GM21786 (cell line): ENCODE results near the gene PAGR1.
A peak's percentile ranks its signal among the peaks of the same experiment; 100 is the strongest.
"Not testable (repeated sequence)": the region's sequence is repeated elsewhere in the genome, so short reads cannot be mapped to it uniquely, and the experiment has no call there.

Experiments
- ATAC-seq: cut with Tn5 transposase; IDR thresholded peaks from one replicate; pipeline ENCODE4 v1.9.1; 2021; ENCODE audit not compliant: unreplicated experiment

The PAGR1 gene

DNA sequence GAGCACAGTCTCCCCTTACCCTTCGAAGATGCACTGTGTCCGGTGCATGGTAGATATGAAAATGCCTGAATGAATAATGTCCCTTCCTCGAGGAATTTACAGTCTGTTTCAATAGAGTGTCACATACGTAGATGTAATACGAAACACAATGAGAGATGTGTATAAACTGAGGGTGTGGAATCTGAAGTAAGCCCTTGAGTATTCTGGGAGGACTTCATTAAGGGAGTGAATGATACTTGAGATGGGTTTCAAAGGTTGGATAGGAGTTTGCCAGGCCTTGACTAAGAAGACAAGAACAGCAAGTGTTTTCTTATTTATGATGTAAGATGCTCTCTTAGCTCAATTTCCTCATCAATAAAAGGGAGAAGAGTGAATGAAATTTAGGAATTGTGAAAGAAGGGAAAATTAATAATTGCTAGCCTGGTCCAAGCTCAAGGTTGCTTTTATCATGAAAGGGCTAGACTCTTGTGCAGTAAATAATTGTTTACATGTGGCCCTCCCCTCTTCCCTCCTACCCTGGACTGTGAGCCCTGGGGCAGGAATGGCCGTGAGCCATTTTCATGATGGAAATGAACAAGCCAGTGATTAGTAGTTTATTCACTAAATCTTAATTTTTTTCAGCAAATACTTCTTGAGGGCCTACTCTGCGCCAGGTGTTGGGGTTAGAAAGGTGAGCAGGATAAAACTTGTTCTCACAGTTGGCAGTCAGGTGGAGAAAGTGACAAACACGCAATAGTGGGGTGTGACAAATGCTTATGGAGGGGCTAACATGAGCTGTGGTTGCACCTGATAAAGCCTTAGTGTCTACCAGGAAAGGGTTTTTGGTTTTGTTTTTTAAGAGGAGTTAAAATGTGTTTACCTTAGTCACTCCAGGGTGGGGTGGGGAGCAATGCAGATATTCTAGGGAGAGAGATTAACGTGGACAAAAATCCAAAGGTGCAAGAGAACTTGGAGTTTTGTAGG is 23.8 kb upstream of the PAGR1 start:
- ATAC-seq: no peak

- not testable (repeated sequence) for ATAC-seq
These were observed 22.8 kb upstream of the PAGR1 start for GRCh38 chr16:29793153-29793552.

DNA sequence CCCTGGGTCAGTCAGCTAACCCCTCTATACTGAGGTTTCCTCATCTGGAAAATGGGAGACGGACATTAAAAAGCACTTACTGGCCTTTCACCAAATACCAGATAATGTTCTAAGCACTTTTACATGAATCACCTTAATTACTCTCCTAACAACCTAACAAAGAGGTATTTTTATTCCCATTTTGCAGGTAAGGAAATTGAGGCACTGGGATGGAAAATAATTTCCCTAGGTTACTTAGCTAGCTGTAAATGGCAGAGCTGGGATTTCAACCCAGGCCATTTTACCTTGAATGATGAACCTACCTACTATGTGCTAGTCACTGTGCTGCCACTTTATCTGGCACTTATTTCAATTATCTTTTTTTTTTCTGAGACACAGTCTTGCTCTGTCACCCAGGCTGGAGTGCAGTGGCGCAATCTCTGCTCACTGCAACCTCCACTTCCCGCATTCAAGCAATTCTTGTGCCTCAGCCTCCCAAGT is 21.7 kb upstream of the PAGR1 start:
- ATAC-seq: no peak

GRCh38 chr16:29802416-29802935 is 13.5 kb upstream of the PAGR1 start:
- ATAC-seq: no peak

GRCh38 chr16:29804020-29804419 is 11.9 kb upstream of the PAGR1 start:
- no peak for ATAC-seq

- ATAC-seq: no peak
These were observed 11.3 kb upstream of the PAGR1 start for GRCh38 chr16:29804455-29805231.

GRCh38 chr16:29805232-29806098 is 10.5 kb upstream of the PAGR1 start:
- peak; percentile 48 for ATAC-seq

DNA sequence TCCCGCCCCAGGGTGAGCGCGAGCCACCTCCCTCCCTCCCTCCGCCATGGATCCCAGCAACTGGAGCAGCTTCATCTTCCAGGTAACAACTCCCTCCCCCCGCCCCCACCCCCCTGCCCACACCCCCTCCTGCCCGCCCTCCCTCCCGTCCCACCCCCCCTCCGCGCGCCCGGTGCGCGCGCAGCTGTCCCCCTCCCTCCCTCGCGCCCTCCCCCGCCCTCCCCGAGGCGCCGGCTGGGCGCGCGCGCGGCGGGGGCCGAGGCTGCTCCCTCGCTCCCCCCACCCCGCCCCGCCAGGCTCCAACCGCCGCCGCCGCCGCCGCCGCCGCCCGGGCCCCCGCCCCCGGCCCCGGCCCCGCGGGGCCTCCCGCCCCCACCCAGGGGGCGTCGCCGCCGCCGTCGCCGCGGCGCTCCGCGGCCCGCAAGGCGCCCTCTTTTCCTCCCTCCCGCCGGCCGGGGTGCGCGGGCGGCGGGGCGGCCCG is 9.8 kb upstream of the PAGR1 start, which contains the start of gene MAZ:
Gene MAZ (plus strand): TSS at position 431 of the 481 bp plus-strand sequence. CDS start 173 bp downstream, outside the sequence.
- ATAC-seq: no peak

GRCh38 chr16:29806641-29807425 is 9.1 kb upstream of the PAGR1 start:
- ATAC-seq: no peak

DNA sequence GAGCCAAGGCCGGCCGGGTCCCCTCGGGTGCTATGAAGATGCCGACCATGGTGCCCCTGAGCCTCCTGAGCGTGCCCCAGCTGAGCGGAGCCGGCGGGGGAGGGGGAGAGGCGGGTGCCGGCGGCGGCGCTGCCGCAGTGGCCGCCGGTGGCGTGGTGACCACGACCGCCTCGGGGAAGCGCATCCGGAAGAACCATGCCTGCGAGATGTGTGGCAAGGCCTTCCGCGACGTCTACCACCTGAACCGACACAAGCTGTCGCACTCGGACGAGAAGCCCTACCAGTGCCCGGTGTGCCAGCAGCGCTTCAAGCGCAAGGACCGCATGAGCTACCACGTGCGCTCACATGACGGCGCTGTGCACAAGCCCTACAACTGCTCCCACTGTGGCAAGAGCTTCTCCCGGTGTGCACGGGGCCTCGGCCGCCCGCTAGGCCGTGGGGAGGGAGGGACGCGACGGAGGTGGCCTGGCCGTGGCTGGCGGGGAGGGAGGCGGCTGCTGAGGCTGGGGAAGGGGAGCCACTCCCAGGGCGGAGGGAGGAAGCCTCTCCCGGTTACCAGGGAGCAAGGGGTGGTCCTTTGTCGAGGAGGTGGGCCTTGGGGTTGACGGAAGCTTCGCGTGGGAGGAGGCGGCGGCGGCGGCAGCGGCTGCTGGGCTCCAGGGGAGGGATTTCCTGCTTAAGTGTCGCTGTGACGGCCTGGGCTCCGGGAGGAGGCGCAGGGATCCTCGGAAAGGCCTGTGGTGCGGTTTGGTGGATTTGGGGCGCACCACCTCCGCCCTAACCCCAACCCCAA is 8.3 kb upstream of the PAGR1 start:
- ATAC-seq: no peak

DNA sequence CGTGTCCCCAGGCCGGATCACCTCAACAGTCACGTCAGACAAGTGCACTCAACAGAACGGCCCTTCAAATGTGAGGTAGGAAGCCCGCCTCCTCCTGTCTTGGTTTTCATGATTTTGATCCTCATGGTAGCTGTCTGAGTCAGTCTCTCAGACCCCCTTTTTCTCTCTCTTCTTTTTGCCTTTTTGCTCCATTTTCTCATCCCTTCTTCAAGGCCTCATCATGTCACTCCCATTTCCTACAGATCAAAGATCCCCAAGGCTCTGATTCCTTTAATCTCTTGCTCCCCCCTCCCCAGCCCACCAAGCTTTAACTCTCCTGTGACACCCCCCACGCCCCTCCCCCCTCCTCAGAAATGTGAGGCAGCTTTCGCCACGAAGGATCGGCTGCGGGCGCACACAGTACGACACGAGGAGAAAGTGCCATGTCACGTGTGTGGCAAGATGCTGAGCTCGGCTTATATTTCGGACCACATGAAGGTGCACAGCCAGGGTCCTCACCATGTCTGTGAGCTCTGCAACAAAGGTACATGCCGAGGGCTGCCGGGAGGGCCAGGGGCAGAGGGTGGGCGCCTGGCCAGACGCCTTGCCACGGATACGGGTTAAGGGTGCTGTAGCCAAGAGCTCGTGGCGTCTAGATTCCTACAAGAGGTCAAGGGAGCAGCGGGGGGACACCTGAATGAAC is 7.6 kb upstream of the PAGR1 start:
- no peak for ATAC-seq

GRCh38 chr16:29809031-29809747 is 6.8 kb upstream of the PAGR1 start:
- no peak for ATAC-seq

- ATAC-seq: no peak
These were observed 5.9 kb upstream of the PAGR1 start for GRCh38 chr16:29809850-29810698.

- ATAC-seq: no peak
These were observed 5.2 kb upstream of the PAGR1 start for GRCh38 chr16:29810699-29811169.

DNA sequence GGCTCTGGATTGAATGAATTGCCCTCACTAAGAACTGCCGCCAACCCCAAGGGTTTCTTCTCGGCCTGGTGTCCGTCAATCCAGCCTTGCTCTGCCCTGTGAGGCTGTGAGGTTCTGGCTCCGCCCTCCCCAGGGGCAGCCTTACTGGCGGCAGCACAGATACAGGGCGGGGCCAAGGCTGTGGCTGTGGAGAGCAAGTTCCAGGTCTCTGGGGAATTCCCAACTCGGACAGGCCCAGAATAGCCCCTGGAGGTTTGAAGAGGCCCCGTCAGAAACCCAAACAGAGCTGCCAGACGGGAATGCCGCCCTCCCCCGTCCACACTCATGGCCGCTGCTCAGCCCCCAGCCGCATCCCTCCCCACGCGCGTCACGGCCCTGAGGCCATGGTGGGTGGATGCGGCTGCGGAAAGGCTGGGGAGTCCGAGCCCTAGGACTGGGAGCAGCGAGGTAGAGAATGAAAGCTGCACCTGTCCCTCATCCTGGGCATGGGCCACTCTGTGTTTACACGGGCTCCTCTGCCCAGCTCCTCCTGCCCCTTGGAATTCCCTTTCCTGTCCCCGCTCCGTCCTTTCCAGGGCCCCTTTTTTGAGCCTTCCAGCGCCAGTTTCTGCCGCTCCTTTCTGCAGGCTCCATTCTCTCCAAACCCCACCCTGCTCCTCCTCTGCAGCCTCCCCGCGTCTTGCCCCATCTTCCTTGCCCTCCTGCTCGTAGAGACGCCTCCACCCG is 4.6 kb upstream of the PAGR1 start:
- peak; percentile 46 for ATAC-seq
